ENCODE data around the gene ASTN2.

- no peak for TF ChIP-seq EZH2 (IDR thresholded peaks at IDR 0.05; ENCODE audit: insufficient read depth, poor library complexity, severe bottlenecking)
- no peak for TF ChIP-seq EZH2phosphoT487 (IDR thresholded peaks at IDR 0.05; ENCODE audit: insufficient read depth, low read depth)
Observed at GRCh38 chr9:117164512-117164911, 250.3 kb downstream of the ASTN2 start.

Data from GM23248 (cell line).